ENCODE measurements around the gene UCK2. TPM values are rescaled to one million over a fixed set of nuclear protein-coding genes. Genes with fewer than 3 reads are reported as not detected.

The UCK2 gene
- total and polyA plus RNA-seq, 2 experiments from 2014 or later: 101 to 149 TPM

GRCh38 chr1:165873481-165873880 is 46.1 kb downstream of the UCK2 start (continued):
- no peak for TF ChIP-seq CTCF (conservative IDR thresholded peaks at IDR 0.05; ENCODE audit: low read depth in 2 of 2)

- DNase-seq (ENCODE audit: low spot score) (no peak), ATAC-seq (no peak)
- no peak overlapping the region for H3K4me3 Mint-ChIP-seq
- no peak overlapping the region for H3K27ac Mint-ChIP-seq
- no peak overlapping the region for H3K4me3 ChIP-seq
- peaks cover 30% of the 10 kb centered on the region for H3K4me1 Mint-ChIP-seq
- no peaks in the 10 kb centered on the region for H3K9me2 ChIP-seq (ENCODE audit: insufficient read depth)
- peaks cover 83% of the 10 kb centered on the region for H3K36me3 Mint-ChIP-seq (ENCODE audit: low read depth)
- peaks cover 98% of the 10 kb centered on the region for H3K79me2 ChIP-seq (replicated peaks; ENCODE audit: insufficient read depth)
- peaks cover 49% of the 10 kb centered on the region for H3K9me3 Mint-ChIP-seq
- H3F3A ChIP-seq (replicated peaks; ENCODE audit: low read depth): no peaks in the 10 kb centered on the region
- peaks cover 15% of the 10 kb centered on the region for H3K36me3 ChIP-seq (ENCODE audit: insufficient read depth)
- H3K27ac ChIP-seq (ENCODE audit: low read depth): 0 out of 2 replicates have a peak overlapping the region, but pooled peaks have one; percentile 70
- peaks cover 40% of the 10 kb centered on the region for H4K20me1 ChIP-seq (replicated peaks; ENCODE audit: insufficient read depth)
- no peaks in the 10 kb centered on the region for H3K27me3 ChIP-seq (ENCODE audit: insufficient read depth)
- H2AFZ ChIP-seq: no peak overlapping the region
- no peak overlapping the region for H3K4me2 ChIP-seq
- H3K4me1 ChIP-seq (ENCODE audit: insufficient read depth): peaks cover 21% of the 10 kb centered on the region
- peaks cover 5% of the 10 kb centered on the region for H3K27me3 Mint-ChIP-seq (ENCODE audit: insufficient read depth, low read depth, poor library complexity)
- TF ChIP-seq STAT1 (IDR thresholded peaks at IDR 0.05; ENCODE audit: unreplicated experiment) (no peak), ZNF331 (CRISPR knock-in tag; IDR thresholded peaks at IDR 0.05; ENCODE audit: low read depth) (no peak), EZH2 (IDR thresholded peaks at IDR 0.05; ENCODE audit: low read depth, unreplicated experiment) (no peak), NANOG (IDR thresholded peaks at IDR 0.05; ENCODE audit: borderline replicate concordance) (no peak), POLR2AphosphoS5 (IDR thresholded peaks at IDR 0.05; ENCODE audit: low read depth) (no peak), ETS1 (IDR thresholded peaks at IDR 0.05) (no peak), ZNF114 (CRISPR knock-in tag; IDR thresholded peaks at IDR 0.05) (no peak), JUNB (IDR thresholded peaks at IDR 0.05; ENCODE audit: unreplicated experiment) (no peak), ZNF462 (CRISPR knock-in tag; IDR thresholded peaks at IDR 0.05) (no peak), EZH2phosphoT487 (IDR thresholded peaks at IDR 0.05; ENCODE audit: unreplicated experiment) (no peak), CREB1 (CRISPR knock-in tag; IDR thresholded peaks at IDR 0.05; ENCODE audit: low read depth) (no peak), REST (IDR thresholded peaks at IDR 0.05; ENCODE audit: unreplicated experiment) (no peak)
These were observed 47.2 kb downstream of the UCK2 start for GRCh38 chr1:165874643-165875042.
